Effector CD4-positive, alpha-beta T cell (primary cell): ENCODE results near the gene OR6N2. TPM values are rescaled to one million over a fixed set of nuclear protein-coding genes. Genes with fewer than 3 reads are reported as not detected.

Experiments
- DNase-seq: peaks from one replicate; pipeline ENCODE4 v3.0.0-alpha.2; 2020
- total RNA-seq: gene quantifications from one replicate; lab custom pipeline; 2026; lab: John Stamatoyannopoulos, UW

OR6N2 gene
- total RNA-seq, result not detected

GRCh38 chr1:158781104-158781503, at the start of gene OR6N2:
TSS of gene OR6N2 (minus strand) at chr1:158781204. CDS start at chr1:158777635, 3,569 bp downstream.
- DNase-seq, result no peak

GRCh38 chr1:158830074-158830677, 49.2 kb upstream of the OR6N2 start:
- no peak for DNase-seq

GRCh38 chr1:158821723-158822122, 40.7 kb upstream of the OR6N2 start:
- no peak for DNase-seq

GRCh38 chr1:158819461-158820443, 38.7 kb upstream of the OR6N2 start:
- no peak for DNase-seq

GRCh38 chr1:158818975-158819431, 38.0 kb upstream of the OR6N2 start:
- no peak for DNase-seq

GRCh38 chr1:158818560-158818959, 37.6 kb upstream of the OR6N2 start:
- DNase-seq, result no peak

GRCh38 chr1:158814970-158815369, 34.0 kb upstream of the OR6N2 start:
- no peak for DNase-seq

- no peak for DNase-seq
These were observed 32.2 kb upstream of the OR6N2 start for GRCh38 chr1:158813164-158813563.

GRCh38 chr1:158812336-158812735, 31.3 kb upstream of the OR6N2 start:
- no peak for DNase-seq

- no peak for DNase-seq
These were observed 29.3 kb upstream of the OR6N2 start for GRCh38 chr1:158810311-158810710.

- no peak for DNase-seq
These were observed 28.9 kb upstream of the OR6N2 start for GRCh38 chr1:158809862-158810261.

GRCh38 chr1:158809256-158809655, 28.3 kb upstream of the OR6N2 start:
- DNase-seq, result no peak

- DNase-seq, result no peak
These were observed 26.0 kb upstream of the OR6N2 start for GRCh38 chr1:158806916-158807536.

- DNase-seq, result no peak
These were observed 22.7 kb upstream of the OR6N2 start for GRCh38 chr1:158803678-158804077.

GRCh38 chr1:158801396-158801795, 20.4 kb upstream of the OR6N2 start:
- no peak for DNase-seq

- DNase-seq, result no peak
These were observed 19.5 kb upstream of the OR6N2 start for GRCh38 chr1:158800526-158800925.

- DNase-seq, result no peak
These were observed 18.7 kb upstream of the OR6N2 start for GRCh38 chr1:158799689-158800088.

GRCh38 chr1:158798531-158798930, 17.5 kb upstream of the OR6N2 start:
- DNase-seq, result no peak

- DNase-seq, result no peak
These were observed 13.2 kb upstream of the OR6N2 start for GRCh38 chr1:158794247-158794646.

- no peak for DNase-seq
These were observed 12.6 kb upstream of the OR6N2 start for GRCh38 chr1:158793604-158794003.

GRCh38 chr1:158771950-158772866, 8.8 kb downstream of the OR6N2 start, which contains the start of gene OR6N1:
TSS of gene OR6N1 (minus strand) at chr1:158772195. CDS start at chr1:158766682, 5,513 bp downstream.
- DNase-seq, result no peak

GRCh38 chr1:158754420-158754819, 26.6 kb downstream of the OR6N2 start, which contains the start of gene OR6K6:
TSS of gene OR6K6 (plus strand) at chr1:158754720. CDS start at chr1:158754888, 168 bp downstream.
- no peak for DNase-seq
